Measurements from ENCODE around the gene NPAS3.

Gene NPAS3

DNA sequence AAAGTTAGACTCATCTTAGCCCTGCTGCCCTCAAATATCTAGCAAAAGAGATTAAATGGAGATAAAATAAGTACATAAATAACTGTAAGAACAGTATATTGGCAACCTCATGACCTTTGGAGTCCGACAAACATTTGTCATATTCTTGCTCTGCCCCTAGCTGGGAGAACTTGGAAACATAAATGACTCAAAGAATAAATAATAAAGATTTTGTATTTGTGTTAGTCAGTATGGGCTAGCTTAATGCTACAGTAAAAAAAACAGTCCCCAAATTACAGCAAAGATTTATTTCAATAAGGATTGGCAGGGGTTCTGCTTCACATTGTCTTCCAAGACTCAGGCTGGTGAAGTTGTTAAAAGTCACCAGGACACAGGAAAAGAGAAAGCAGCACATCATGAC lies 791.5 kb downstream of the NPAS3 start:
- Histone ChIP-seq H3K4me1 (ENCODE audit: control insufficient read depth, insufficient read depth, low read length) (no peaks in the 10 kb centered on the region), H3K36me3 (ENCODE audit: control insufficient read depth in 2 of 2, insufficient read depth in 1 of 2, low read length in 2 of 2) (no peaks in the 10 kb centered on the region), H3K27ac (ENCODE audit: extremely low read depth, low read depth, low read length) (no peak overlapping the region), H3K4me3 (ENCODE audit: low read depth, low read length) (no peak overlapping the region), H3K9me3 (ENCODE audit: control insufficient read depth, insufficient read depth, low read depth, low read length) (no peaks in the 10 kb centered on the region)
- TF ChIP-seq SALL2 (tag by site-specific recombination; IDR thresholded peaks at IDR 0.05; ENCODE audit: borderline replicate concordance), result no peak
- TF ChIP-seq ZNF157 (tag by site-specific recombination; IDR thresholded peaks at IDR 0.05), result no peak
- TF ChIP-seq, protein P1, sequence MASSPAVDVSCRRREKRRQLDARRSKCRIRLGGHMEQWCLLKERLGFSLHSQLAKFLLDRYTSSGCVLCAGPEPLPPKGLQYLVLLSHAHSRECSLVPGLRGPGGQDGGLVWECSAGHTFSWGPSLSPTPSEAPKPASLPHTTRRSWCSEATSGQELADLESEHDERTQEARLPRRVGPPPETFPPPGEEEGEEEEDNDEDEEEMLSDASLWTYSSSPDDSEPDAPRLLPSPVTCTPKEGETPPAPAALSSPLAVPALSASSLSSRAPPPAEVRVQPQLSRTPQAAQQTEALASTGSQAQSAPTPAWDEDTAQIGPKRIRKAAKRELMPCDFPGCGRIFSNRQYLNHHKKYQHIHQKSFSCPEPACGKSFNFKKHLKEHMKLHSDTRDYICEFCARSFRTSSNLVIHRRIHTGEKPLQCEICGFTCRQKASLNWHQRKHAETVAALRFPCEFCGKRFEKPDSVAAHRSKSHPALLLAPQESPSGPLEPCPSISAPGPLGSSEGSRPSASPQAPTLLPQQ (tag by site-specific recombination; IDR thresholded peaks at IDR 0.05), result no peak
- TF ChIP-seq, protein P2, sequence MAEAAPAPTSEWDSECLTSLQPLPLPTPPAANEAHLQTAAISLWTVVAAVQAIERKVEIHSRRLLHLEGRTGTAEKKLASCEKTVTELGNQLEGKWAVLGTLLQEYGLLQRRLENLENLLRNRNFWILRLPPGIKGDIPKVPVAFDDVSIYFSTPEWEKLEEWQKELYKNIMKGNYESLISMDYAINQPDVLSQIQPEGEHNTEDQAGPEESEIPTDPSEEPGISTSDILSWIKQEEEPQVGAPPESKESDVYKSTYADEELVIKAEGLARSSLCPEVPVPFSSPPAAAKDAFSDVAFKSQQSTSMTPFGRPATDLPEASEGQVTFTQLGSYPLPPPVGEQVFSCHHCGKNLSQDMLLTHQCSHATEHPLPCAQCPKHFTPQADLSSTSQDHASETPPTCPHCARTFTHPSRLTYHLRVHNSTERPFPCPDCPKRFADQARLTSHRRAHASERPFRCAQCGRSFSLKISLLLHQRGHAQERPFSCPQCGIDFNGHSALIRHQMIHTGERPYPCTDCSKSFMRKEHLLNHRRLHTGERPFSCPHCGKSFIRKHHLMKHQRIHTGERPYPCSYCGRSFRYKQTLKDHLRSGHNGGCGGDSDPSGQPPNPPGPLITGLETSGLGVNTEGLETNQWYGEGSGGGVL (tag by site-specific recombination; IDR thresholded peaks at IDR 0.05), result no peak
- CTCF ChIA-PET, result interaction anchor here (0.7 kb wide), 1 partner anchor 140 kb away, joined by 4 read pairs; no protein-coding TSS in a partner anchor
- POLR2A ChIA-PET, result no interaction called here

DNA sequence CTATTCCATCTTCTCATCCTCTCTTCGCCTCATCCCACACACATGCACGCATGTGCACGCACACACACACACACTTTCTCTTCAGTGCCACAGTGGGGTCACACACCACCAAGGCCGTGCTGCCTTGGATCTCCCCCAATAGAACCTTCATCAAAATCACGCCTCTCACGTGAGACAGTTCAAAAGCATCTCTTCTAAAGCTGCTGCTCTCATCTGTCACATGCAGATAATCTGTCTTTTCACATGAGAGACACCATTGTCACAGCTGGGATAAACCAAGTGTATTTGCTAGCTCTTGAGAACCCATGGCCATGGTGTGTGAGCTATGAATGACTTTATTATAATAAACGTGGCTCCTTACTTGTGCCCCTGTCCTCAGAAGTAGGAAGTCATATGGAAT lies 793.5 kb downstream of the NPAS3 start:
- CTCF ChIA-PET, result no interaction called here
- POLR2A ChIA-PET, result no interaction called here
- H3K36me3 ChIP-seq (ENCODE audit: control insufficient read depth in 2 of 2, insufficient read depth in 1 of 2, low read length in 2 of 2), result no peaks in the 10 kb centered on the region
- H3K4me1 ChIP-seq (ENCODE audit: control insufficient read depth, insufficient read depth, low read length), result no peaks in the 10 kb centered on the region
- no peak overlapping the region for H3K27ac ChIP-seq (ENCODE audit: extremely low read depth, low read depth, low read length)
- no peak overlapping the region for H3K4me3 ChIP-seq (ENCODE audit: low read depth, low read length)
- H3K9me3 ChIP-seq (ENCODE audit: control insufficient read depth, insufficient read depth, low read depth, low read length), result no peaks in the 10 kb centered on the region
- TF ChIP-seq ZNF510 (tag by site-specific recombination; IDR thresholded peaks at IDR 0.05; ENCODE audit: insufficient replicate concordance) (no peak), ZNF670 (tag by site-specific recombination; IDR thresholded peaks at IDR 0.05; ENCODE audit: low read depth) (no peak), ZNF571 (tag by site-specific recombination; IDR thresholded peaks at IDR 0.05) (no peak), GLI4 (tag by site-specific recombination; IDR thresholded peaks at IDR 0.05) (no peak), OSR2 (tag by site-specific recombination; IDR thresholded peaks at IDR 0.05) (no peak), BCL11B (tag by site-specific recombination; IDR thresholded peaks at IDR 0.05; ENCODE audit: low read depth) (no peak), SP7 (tag by site-specific recombination; IDR thresholded peaks at IDR 0.05) (no peak), YY1 (tag by site-specific recombination; IDR thresholded peaks at IDR 0.05) (no peak), ZNF23 (tag by site-specific recombination; IDR thresholded peaks at IDR 0.05; ENCODE audit: borderline replicate concordance) (no peak), ZNF600 (tag by site-specific recombination; IDR thresholded peaks at IDR 0.05) (no peak)
- TF ChIP-seq, protein P3, sequence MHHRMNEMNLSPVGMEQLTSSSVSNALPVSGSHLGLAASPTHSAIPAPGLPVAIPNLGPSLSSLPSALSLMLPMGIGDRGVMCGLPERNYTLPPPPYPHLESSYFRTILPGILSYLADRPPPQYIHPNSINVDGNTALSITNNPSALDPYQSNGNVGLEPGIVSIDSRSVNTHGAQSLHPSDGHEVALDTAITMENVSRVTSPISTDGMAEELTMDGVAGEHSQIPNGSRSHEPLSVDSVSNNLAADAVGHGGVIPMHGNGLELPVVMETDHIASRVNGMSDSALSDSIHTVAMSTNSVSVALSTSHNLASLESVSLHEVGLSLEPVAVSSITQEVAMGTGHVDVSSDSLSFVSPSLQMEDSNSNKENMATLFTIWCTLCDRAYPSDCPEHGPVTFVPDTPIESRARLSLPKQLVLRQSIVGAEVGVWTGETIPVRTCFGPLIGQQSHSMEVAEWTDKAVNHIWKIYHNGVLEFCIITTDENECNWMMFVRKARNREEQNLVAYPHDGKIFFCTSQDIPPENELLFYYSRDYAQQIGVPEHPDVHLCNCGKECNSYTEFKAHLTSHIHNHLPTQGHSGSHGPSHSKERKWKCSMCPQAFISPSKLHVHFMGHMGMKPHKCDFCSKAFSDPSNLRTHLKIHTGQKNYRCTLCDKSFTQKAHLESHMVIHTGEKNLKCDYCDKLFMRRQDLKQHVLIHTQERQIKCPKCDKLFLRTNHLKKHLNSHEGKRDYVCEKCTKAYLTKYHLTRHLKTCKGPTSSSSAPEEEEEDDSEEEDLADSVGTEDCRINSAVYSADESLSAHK (tag by site-specific recombination; IDR thresholded peaks at IDR 0.05), result no peak
- TF ChIP-seq, protein P4, sequence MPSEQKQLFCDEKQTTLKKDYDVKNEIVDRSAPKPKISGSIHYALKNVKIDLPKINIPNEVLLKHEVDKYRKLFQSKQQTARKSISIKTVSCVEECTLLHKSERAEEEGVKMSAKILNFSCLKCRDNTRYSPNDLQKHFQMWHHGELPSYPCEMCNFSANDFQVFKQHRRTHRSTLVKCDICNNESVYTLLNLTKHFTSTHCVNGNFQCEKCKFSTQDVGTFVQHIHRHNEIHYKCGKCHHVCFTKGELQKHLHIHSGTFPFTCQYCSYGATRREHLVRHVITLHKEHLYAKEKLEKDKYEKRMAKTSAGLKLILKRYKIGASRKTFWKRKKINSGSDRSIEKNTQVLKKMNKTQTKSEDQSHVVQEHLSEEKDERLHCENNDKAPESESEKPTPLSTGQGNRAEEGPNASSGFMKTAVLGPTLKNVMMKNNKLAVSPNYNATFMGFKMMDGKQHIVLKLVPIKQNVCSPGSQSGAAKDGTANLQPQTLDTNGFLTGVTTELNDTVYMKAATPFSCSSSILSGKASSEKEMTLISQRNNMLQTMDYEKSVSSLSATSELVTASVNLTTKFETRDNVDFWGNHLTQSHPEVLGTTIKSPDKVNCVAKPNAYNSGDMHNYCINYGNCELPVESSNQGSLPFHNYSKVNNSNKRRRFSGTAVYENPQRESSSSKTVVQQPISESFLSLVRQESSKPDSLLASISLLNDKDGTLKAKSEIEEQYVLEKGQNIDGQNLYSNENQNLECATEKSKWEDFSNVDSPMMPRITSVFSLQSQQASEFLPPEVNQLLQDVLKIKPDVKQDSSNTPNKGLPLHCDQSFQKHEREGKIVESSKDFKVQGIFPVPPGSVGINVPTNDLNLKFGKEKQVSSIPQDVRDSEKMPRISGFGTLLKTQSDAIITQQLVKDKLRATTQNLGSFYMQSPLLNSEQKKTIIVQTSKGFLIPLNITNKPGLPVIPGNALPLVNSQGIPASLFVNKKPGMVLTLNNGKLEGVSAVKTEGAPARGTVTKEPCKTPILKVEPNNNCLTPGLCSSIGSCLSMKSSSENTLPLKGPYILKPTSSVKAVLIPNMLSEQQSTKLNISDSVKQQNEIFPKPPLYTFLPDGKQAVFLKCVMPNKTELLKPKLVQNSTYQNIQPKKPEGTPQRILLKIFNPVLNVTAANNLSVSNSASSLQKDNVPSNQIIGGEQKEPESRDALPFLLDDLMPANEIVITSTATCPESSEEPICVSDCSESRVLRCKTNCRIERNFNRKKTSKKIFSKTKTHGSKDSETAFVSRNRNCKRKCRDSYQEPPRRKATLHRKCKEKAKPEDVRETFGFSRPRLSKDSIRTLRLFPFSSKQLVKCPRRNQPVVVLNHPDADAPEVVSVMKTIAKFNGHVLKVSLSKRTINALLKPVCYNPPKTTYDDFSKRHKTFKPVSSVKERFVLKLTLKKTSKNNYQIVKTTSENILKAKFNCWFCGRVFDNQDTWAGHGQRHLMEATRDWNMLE (tag by site-specific recombination; conservative IDR thresholded peaks at IDR 0.05; ENCODE audit: low read depth), result no peak
- TF ChIP-seq, protein P5, sequence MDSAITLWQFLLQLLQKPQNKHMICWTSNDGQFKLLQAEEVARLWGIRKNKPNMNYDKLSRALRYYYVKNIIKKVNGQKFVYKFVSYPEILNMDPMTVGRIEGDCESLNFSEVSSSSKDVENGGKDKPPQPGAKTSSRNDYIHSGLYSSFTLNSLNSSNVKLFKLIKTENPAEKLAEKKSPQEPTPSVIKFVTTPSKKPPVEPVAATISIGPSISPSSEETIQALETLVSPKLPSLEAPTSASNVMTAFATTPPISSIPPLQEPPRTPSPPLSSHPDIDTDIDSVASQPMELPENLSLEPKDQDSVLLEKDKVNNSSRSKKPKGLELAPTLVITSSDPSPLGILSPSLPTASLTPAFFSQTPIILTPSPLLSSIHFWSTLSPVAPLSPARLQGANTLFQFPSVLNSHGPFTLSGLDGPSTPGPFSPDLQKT (IDR thresholded peaks at IDR 0.05; ENCODE audit: borderline replicate concordance, low read depth, low read length), result no peak
- TF ChIP-seq, protein P6, sequence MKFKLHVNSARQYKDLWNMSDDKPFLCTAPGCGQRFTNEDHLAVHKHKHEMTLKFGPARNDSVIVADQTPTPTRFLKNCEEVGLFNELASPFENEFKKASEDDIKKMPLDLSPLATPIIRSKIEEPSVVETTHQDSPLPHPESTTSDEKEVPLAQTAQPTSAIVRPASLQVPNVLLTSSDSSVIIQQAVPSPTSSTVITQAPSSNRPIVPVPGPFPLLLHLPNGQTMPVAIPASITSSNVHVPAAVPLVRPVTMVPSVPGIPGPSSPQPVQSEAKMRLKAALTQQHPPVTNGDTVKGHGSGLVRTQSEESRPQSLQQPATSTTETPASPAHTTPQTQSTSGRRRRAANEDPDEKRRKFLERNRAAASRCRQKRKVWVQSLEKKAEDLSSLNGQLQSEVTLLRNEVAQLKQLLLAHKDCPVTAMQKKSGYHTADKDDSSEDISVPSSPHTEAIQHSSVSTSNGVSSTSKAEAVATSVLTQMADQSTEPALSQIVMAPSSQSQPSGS (tag by site-specific recombination; IDR thresholded peaks at IDR 0.05; ENCODE audit: low read depth), result no peak
- TF ChIP-seq, protein P7, sequence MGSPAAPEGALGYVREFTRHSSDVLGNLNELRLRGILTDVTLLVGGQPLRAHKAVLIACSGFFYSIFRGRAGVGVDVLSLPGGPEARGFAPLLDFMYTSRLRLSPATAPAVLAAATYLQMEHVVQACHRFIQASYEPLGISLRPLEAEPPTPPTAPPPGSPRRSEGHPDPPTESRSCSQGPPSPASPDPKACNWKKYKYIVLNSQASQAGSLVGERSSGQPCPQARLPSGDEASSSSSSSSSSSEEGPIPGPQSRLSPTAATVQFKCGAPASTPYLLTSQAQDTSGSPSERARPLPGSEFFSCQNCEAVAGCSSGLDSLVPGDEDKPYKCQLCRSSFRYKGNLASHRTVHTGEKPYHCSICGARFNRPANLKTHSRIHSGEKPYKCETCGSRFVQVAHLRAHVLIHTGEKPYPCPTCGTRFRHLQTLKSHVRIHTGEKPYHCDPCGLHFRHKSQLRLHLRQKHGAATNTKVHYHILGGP (tag by site-specific recombination; IDR thresholded peaks at IDR 0.05), result no peak
